ENCODE data around the gene TMEM115.

TMEM115 gene

GRCh38 chr3:50356553-50356952 is 2.8 kb downstream of the TMEM115 start:
- TF ChIP-seq ZFX (IDR thresholded peaks at IDR 0.05) (no peak), CTCF (conservative IDR thresholded peaks at IDR 0.05) (no peak)
- H3K27ac ChIP-seq, result no peak overlapping the region

- no peak overlapping the region for H3K27ac ChIP-seq
- TF ChIP-seq CTCF (conservative IDR thresholded peaks at IDR 0.05) (no peak), ZFX (IDR thresholded peaks at IDR 0.05) (no peak)
These were observed 3.3 kb downstream of the TMEM115 start for GRCh38 chr3:50355829-50356552.

GRCh38 chr3:50354850-50355249 is 4.5 kb downstream of the TMEM115 start:
- no peak overlapping the region for H3K27ac ChIP-seq
- no peak for TF ChIP-seq CTCF (conservative IDR thresholded peaks at IDR 0.05)
- TF ChIP-seq ZFX (IDR thresholded peaks at IDR 0.05), result no peak

GRCh38 chr3:50354186-50354764 is 5.0 kb downstream of the TMEM115 start:
- H3K27ac ChIP-seq, result no peak overlapping the region
- TF ChIP-seq ZFX (IDR thresholded peaks at IDR 0.05), result no peak
- no peak for TF ChIP-seq CTCF (conservative IDR thresholded peaks at IDR 0.05)

GRCh38 chr3:50353245-50354004 is 5.9 kb downstream of the TMEM115 start:
- no peak overlapping the region for H3K27ac ChIP-seq
- TF ChIP-seq ZFX (IDR thresholded peaks at IDR 0.05) (no peak), CTCF (conservative IDR thresholded peaks at IDR 0.05) (no peak)

GRCh38 chr3:50352781-50353180 is 6.5 kb downstream of the TMEM115 start:
- TF ChIP-seq ZFX (IDR thresholded peaks at IDR 0.05) (no peak), CTCF (conservative IDR thresholded peaks at IDR 0.05) (no peak; the same call in 1 of the 2 replicates)
- no peak overlapping the region for H3K27ac ChIP-seq

- peak overlapping the region; percentile 87 for H3K27ac ChIP-seq
These were observed 8.0 kb downstream of the TMEM115 start for GRCh38 chr3:50351323-50351697.

More at GRCh38 chr3:50351323-50351697, 8.0 kb downstream of the TMEM115 start:
- TF ChIP-seq CTCF (conservative IDR thresholded peaks at IDR 0.05) (no peak), ZFX (IDR thresholded peaks at IDR 0.05) (no peak)
